SK-N-SH treated with all-trans-retinoic acid at 6 μM for 48 hours (cell line): ENCODE measurements around the gene CPT2.

ENCODE experiments used
- ARNTL ChIP-seq: fragments of 450-650 bp; formaldehyde crosslinking; IDR thresholded peaks from 2 replicates; pipeline ENCODE4 v1.5.0; 2020; ENCODE audit warnings: low read depth, mild to moderate bottlenecking, moderate library complexity, borderline replicate concordance
- BACH2 ChIP-seq: fragments of 250-450 bp; sonication (Bioruptor Pico); IDR thresholded peaks from 2 replicates; pipeline ENCODE4 v1.9.0; 2021; ENCODE audit warnings: mild to moderate bottlenecking, borderline replicate concordance
- CREB5 ChIP-seq: fragments of 250-450 bp; sonication (Bioruptor Pico); IDR thresholded peaks from 2 replicates; pipeline ENCODE4 v1.5.1; 2020; ENCODE audit warnings: low read depth, mild to moderate bottlenecking, moderate library complexity
- ESRRG ChIP-seq: fragments of 250-450 bp; sonication (Bioruptor Pico); IDR thresholded peaks from 2 replicates; pipeline ENCODE4 v1.6.1; 2021; ENCODE audit warnings: mild to moderate bottlenecking
- PATZ1 ChIP-seq: fragments of 250-450 bp; sonication (Bioruptor Pico); IDR thresholded peaks from 2 replicates; pipeline ENCODE4 v1.8.0; 2020; ENCODE audit warnings: mild to moderate bottlenecking, moderate library complexity, borderline replicate concordance
- RARB ChIP-seq: fragments of 250-450 bp; sonication (Bioruptor Pico); IDR thresholded peaks from 2 replicates; pipeline ENCODE4 v1.8.0; 2021; ENCODE audit warnings: mild to moderate bottlenecking, moderate library complexity
- ZC3H10 ChIP-seq: fragments of 250-450 bp; sonication (Bioruptor Pico); IDR thresholded peaks from 2 replicates; pipeline ENCODE4 v1.5.1; 2021; ENCODE audit warnings: mild to moderate bottlenecking, moderate library complexity
- ZNF70 ChIP-seq: fragments of 450-650 bp; formaldehyde crosslinking; IDR thresholded peaks from 2 replicates; pipeline ENCODE4 v1.5.0; 2020; ENCODE audit warnings: mild to moderate bottlenecking, moderate library complexity
- TF ChIP-seq, protein P1 (sequence below): fragments of 250-450 bp; sonication (Bioruptor Pico); IDR thresholded peaks from 2 replicates; pipeline ENCODE4 v1.8.0; 2021; ENCODE audit warnings: low read depth, mild to moderate bottlenecking, moderate library complexity, borderline replicate concordance

DNA sequence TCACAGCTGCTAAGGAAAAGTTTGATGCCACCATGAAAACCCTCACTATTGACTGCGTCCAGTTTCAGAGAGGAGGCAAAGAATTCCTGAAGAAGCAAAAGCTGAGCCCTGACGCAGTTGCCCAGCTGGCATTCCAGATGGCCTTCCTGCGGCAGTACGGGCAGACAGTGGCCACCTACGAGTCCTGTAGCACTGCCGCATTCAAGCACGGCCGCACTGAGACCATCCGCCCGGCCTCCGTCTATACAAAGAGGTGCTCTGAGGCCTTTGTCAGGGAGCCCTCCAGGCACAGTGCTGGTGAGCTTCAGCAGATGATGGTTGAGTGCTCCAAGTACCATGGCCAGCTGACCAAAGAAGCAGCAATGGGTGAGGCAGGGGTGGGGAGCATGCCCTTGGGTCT is 14.3 kb downstream of the CPT2 start:
- TF ChIP-seq, protein P1, sequence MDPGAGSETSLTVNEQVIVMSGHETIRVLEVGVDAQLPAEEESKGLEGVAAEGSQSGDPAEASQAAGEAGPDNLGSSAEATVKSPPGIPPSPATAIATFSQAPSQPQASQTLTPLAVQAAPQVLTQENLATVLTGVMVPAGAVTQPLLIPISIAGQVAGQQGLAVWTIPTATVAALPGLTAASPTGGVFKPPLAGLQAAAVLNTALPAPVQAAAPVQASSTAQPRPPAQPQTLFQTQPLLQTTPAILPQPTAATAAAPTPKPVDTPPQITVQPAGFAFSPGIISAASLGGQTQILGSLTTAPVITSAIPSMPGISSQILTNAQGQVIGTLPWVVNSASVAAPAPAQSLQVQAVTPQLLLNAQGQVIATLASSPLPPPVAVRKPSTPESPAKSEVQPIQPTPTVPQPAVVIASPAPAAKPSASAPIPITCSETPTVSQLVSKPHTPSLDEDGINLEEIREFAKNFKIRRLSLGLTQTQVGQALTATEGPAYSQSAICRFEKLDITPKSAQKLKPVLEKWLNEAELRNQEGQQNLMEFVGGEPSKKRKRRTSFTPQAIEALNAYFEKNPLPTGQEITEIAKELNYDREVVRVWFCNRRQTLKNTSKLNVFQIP (CRISPR knock-in tag) = no peak
- TF ChIP-seq CREB5 (no peak), ZC3H10 (CRISPR knock-in tag) (no peak), ESRRG (CRISPR knock-in tag) (no peak), ARNTL (no peak), RARB (no peak), ZNF70 (no peak), BACH2 (CRISPR knock-in tag) (no peak), PATZ1 (CRISPR knock-in tag) (no peak)
